Measurements from ENCODE around the gene LRRK1. TPM values are rescaled to one million over a fixed set of nuclear protein-coding genes. Genes with fewer than 3 reads are reported as not detected.

The LRRK1 gene
- total and polyA plus RNA-seq, 2 experiments from 2014 or later, result 2.6 to 4.5 TPM

DNA sequence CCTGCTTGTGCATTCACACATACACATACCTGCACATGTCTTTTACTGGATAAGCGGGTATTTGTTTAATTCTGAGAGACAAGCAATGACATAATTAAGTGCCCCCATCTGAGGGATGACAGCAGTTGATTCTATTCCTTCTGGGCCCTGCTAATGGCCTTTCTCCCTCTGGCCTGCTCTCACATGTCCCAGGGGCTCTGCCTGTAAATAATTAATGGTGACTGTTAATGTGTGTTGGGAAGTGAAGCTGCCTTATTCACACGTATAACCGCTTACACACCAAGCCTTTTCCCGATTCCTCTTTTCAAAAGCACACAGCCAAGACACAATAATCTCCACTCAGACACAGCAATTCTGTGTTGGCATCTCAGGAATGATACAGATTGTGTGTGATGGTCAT is 47.8 kb downstream of the LRRK1 start:
- ATAC-seq (no peak), DNase-seq (ENCODE audit: low spot score) (no peak)
- Mint-ChIP-seq H3K27ac (no peak overlapping the region), H3K36me3 (ENCODE audit: low read depth) (no peaks in the 10 kb centered on the region), H3K4me1 (peaks cover 5% of the 10 kb centered on the region; the same call in 2 of the 3 replicates), H3K27me3 (ENCODE audit: insufficient read depth, low read depth, poor library complexity) (peaks cover 2% of the 10 kb centered on the region), H3K4me3 (no peak overlapping the region), H3K9me3 (no peaks in the 10 kb centered on the region; the same call in 2 of the 3 replicates)
- Histone ChIP-seq H3K4me1 (ENCODE audit: insufficient read depth) (no peaks in the 10 kb centered on the region), H3K36me3 (ENCODE audit: insufficient read depth) (no peaks in the 10 kb centered on the region), H3K9me2 (ENCODE audit: insufficient read depth) (no peaks in the 10 kb centered on the region; the same call in 1 of the 2 replicates), H4K20me1 (replicated peaks; ENCODE audit: insufficient read depth) (no peaks in the 10 kb centered on the region), H3K79me2 (replicated peaks; ENCODE audit: insufficient read depth) (no peaks in the 10 kb centered on the region), H3K4me3 (no peak overlapping the region), H3K27ac (ENCODE audit: low read depth) (no peak overlapping the region), H3K27me3 (ENCODE audit: insufficient read depth) (peaks cover 8% of the 10 kb centered on the region), H2AFZ (no peak overlapping the region), H3K4me2 (no peak overlapping the region), H3F3A (replicated peaks; ENCODE audit: low read depth) (no peaks in the 10 kb centered on the region)
- TF ChIP-seq, protein P1, sequence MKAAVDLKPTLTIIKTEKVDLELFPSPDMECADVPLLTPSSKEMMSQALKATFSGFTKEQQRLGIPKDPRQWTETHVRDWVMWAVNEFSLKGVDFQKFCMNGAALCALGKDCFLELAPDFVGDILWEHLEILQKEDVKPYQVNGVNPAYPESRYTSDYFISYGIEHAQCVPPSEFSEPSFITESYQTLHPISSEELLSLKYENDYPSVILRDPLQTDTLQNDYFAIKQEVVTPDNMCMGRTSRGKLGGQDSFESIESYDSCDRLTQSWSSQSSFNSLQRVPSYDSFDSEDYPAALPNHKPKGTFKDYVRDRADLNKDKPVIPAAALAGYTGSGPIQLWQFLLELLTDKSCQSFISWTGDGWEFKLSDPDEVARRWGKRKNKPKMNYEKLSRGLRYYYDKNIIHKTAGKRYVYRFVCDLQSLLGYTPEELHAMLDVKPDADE (IDR thresholded peaks at IDR 0.05), result no peak

DNA sequence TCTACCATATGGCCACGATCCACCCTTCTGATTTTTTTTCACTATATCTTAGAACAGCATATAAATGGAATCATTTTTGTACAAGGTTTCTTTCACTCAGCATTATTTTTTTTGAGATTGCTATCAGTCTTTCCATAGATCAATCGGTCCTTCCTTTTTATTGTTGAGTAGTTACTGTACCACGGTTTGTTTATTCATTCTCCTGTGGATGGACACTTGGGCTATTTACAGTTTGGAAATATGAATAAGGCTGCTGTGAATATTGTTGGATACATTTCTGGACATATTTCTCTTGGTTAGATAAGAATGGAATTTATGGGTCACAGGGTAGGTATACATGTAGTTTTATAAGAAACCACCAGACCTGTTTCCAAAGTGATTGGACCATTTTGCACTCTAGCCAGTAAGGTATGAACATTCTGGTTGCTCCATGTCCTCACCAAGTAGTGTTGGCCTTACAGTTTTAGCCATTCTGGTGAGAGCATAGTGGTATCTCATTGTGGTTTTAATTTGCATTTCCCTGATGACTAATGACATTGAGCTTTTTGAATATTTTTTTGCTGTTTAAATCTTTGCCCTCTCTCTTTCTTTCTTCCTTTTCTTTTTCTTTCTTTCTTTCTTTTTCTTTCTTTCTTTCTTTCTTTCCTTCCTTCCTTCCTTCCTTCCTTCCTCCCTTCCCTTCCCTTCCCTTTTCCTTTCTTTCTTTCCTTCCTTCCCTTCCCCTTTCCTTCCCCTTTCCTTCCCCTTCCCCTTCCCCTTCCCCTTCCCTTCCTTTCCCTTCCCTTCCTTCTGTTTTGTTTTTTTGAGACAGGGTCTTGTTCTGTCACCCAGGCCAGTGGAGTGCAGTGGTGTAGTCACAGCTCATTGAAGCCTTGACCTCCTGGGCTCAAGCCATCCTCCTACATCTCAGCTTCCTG is 49.2 kb downstream of the LRRK1 start:
- H3K9me3 Mint-ChIP-seq, result no peaks in the 10 kb centered on the region; the same call in 2 of the 3 replicates
- no peak overlapping the region for H3K27ac Mint-ChIP-seq
- peaks cover 14% of the 10 kb centered on the region for H3K27me3 Mint-ChIP-seq (ENCODE audit: insufficient read depth, low read depth, poor library complexity)
- no peak for TF ChIP-seq EZH2 (IDR thresholded peaks at IDR 0.05; ENCODE audit: low read depth, unreplicated experiment)
- no peak for TF ChIP-seq JUNB (IDR thresholded peaks at IDR 0.05; ENCODE audit: unreplicated experiment)
- TF ChIP-seq ZNF114 (CRISPR knock-in tag; IDR thresholded peaks at IDR 0.05), result no peak
- TF ChIP-seq ZNF331 (CRISPR knock-in tag; IDR thresholded peaks at IDR 0.05; ENCODE audit: low read depth), result no peak
- TF ChIP-seq, protein P1 (IDR thresholded peaks at IDR 0.05), result no peak
- TF ChIP-seq EZH2phosphoT487 (IDR thresholded peaks at IDR 0.05; ENCODE audit: unreplicated experiment), result no peak
- TF ChIP-seq, protein P2, sequence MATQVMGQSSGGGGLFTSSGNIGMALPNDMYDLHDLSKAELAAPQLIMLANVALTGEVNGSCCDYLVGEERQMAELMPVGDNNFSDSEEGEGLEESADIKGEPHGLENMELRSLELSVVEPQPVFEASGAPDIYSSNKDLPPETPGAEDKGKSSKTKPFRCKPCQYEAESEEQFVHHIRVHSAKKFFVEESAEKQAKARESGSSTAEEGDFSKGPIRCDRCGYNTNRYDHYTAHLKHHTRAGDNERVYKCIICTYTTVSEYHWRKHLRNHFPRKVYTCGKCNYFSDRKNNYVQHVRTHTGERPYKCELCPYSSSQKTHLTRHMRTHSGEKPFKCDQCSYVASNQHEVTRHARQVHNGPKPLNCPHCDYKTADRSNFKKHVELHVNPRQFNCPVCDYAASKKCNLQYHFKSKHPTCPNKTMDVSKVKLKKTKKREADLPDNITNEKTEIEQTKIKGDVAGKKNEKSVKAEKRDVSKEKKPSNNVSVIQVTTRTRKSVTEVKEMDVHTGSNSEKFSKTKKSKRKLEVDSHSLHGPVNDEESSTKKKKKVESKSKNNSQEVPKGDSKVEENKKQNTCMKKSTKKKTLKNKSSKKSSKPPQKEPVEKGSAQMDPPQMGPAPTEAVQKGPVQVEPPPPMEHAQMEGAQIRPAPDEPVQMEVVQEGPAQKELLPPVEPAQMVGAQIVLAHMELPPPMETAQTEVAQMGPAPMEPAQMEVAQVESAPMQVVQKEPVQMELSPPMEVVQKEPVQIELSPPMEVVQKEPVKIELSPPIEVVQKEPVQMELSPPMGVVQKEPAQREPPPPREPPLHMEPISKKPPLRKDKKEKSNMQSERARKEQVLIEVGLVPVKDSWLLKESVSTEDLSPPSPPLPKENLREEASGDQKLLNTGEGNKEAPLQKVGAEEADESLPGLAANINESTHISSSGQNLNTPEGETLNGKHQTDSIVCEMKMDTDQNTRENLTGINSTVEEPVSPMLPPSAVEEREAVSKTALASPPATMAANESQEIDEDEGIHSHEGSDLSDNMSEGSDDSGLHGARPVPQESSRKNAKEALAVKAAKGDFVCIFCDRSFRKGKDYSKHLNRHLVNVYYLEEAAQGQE (IDR thresholded peaks at IDR 0.05; ENCODE audit: unreplicated experiment), result no peak
- no peak for TF ChIP-seq STAT1 (IDR thresholded peaks at IDR 0.05; ENCODE audit: unreplicated experiment)
- no peak for TF ChIP-seq CREB1 (CRISPR knock-in tag; IDR thresholded peaks at IDR 0.05; ENCODE audit: low read depth)
- no peak for TF ChIP-seq NANOG (IDR thresholded peaks at IDR 0.05; ENCODE audit: borderline replicate concordance)

More for the DNA sequence above, 49.2 kb downstream of the LRRK1 start:
- no peak overlapping the region for H2AFZ ChIP-seq
- peaks cover 22% of the 10 kb centered on the region for H3K27me3 ChIP-seq (ENCODE audit: insufficient read depth)
- Mint-ChIP-seq H3K36me3 (ENCODE audit: low read depth) (no peaks in the 10 kb centered on the region), H3K4me3 (no peak overlapping the region), H3K4me1 (peaks cover 5% of the 10 kb centered on the region; the same call in 2 of the 3 replicates)
- H3K79me2 ChIP-seq (replicated peaks; ENCODE audit: insufficient read depth), result no peaks in the 10 kb centered on the region
- ATAC-seq, result no peak
- H3K4me1 ChIP-seq (ENCODE audit: insufficient read depth), result no peaks in the 10 kb centered on the region
- no peaks in the 10 kb centered on the region; the same call in 1 of the 2 replicates for H3K9me2 ChIP-seq (ENCODE audit: insufficient read depth)
- H3K4me2 ChIP-seq, result no peak overlapping the region
- H3K27ac ChIP-seq (ENCODE audit: low read depth), result no peak overlapping the region
- H3F3A ChIP-seq (replicated peaks; ENCODE audit: low read depth), result no peaks in the 10 kb centered on the region
- no peak for DNase-seq (ENCODE audit: low spot score)
- no peak overlapping the region for H3K4me3 ChIP-seq
- no peaks in the 10 kb centered on the region for H4K20me1 ChIP-seq (replicated peaks; ENCODE audit: insufficient read depth)
- H3K36me3 ChIP-seq (ENCODE audit: insufficient read depth), result no peaks in the 10 kb centered on the region

All from GM23338 (cell line).